Thyroid gland (tissue), 4 donors: ENCODE results near the gene CDYL. TPM values are rescaled to one million over a fixed set of nuclear protein-coding genes. Genes with fewer than 3 reads are reported as not detected.

ENCODE experiments used
- DNase-seq, 2 donors: peaks; one replicate each; pipeline ENCODE4 v3.0.0-alpha.2; 2019
- H3K27ac ChIP-seq, 3 donors: fragments of 200-600 bp; sonication (generic); 1 replicate in 2 of 3; 2 replicates in 1 of 3; pipeline ENCODE4 v1.5.1; 2016 to 2019; ENCODE audit warnings: mild to moderate bottlenecking in 1 of 3, moderate library complexity in 1 of 3
- H3K27me3 ChIP-seq: fragments of 200-600 bp; sonication (generic); one replicate; pipeline ENCODE4 v1.5.1; 2019
- H3K36me3 ChIP-seq, 2 donors: fragments of 200-600 bp; sonication (generic); one replicate each; pipeline ENCODE4 v1.5.1; 2016 to 2019
- H3K4me1 ChIP-seq, 2 donors: fragments of 200-600 bp; sonication (generic); one replicate each; pipeline ENCODE4 v1.5.1; 2017 to 2019
- H3K4me3 ChIP-seq, 3 donors: fragments of 200-600 bp; sonication (generic); replicated peaks in 1 of 3; 1 replicate in 2 of 3; 2 replicates in 1 of 3; pipeline ENCODE4 v1.5.1; 2016; ENCODE audit warnings: mild to moderate bottlenecking in 1 of 3
- H3K9me3 ChIP-seq: fragments of 200-600 bp; sonication (generic); one replicate; pipeline ENCODE4 v1.5.1; 2017
- CTCF ChIP-seq, 6 experiments: fragments of 200-600 bp in 3 of 6; fragments of 450-650 bp in 3 of 6; sonication (generic) in 3 of 6; IDR thresholded peaks; one replicate each; pipeline ENCODE4 v1.5.1; 2016 to 2019; ENCODE audit warnings: antibody characterized with exemption in 6 of 6, mild to moderate bottlenecking in 2 of 6, inconsistent platforms in 1 of 6, moderate library complexity in 1 of 6
- POLR2A ChIP-seq, 2 donors: fragments of 450-650 bp; IDR thresholded peaks; one replicate each; pipeline ENCODE4 v1.6.1; 2017; ENCODE audit warnings: antibody characterized with exemption in 2 of 2, mild to moderate bottlenecking in 2 of 2, moderate library complexity in 1 of 2
- WGBS, 2 donors: methylation state at CpG; one replicate each; pipeline ENCODE4 v1.1.5; 2017; 5-methylcytosine and 5-hydroxymethylcytosine counted together
- intact Hi-C: fragments of 100-400 bp; cut with DNase I; formaldehyde crosslinking; loops from one replicate; pipeline ENCODE4 v1.15.1; 2023
- total RNA-seq, 4 donors: library from RNA; depleted of rRNA; stranded (reverse); fragments of >200 nt; gene quantifications; one replicate each; pipeline ENCODE4 v1.2.3, GENCODE V29; 2016

Gene CDYL
- total RNA-seq, 4 donors from 2014 or later: 22.6 to 61.4 (median 43.7) TPM

- peaks cover 6 to 10% of the 10 kb centered on the region in 2 donors for H3K4me1 ChIP-seq
- H3K4me3 ChIP-seq: no peak overlapping the region
- no peak overlapping the region for H3K27ac ChIP-seq
- no peaks in the 10 kb centered on the region for H3K9me3 ChIP-seq
- TF ChIP-seq POLR2A (IDR thresholded peaks at IDR 0.05) (no peak), CTCF (IDR thresholded peaks at IDR 0.05) (no peak)
- 93 to 95% methylated on average over 4 of the region's 4 CpGs for WGBS, 2 donors
- DNase-seq: no peak
- H3K27me3 ChIP-seq: no peaks in the 10 kb centered on the region
- intact Hi-C loops: no loop called here
- no peaks in the 10 kb centered on the region for H3K36me3 ChIP-seq
Measured at GRCh38 chr6:4818272-4818938, 42.2 kb downstream of the CDYL start.

GRCh38 chr6:4819706-4820283 is 43.6 kb downstream of the CDYL start:
- TF ChIP-seq POLR2A (IDR thresholded peaks at IDR 0.05) (no peak), CTCF (IDR thresholded peaks at IDR 0.05) (no peak)
- no peak overlapping the region for H3K27ac ChIP-seq
- intact Hi-C loops: no loop called here
- no peaks in the 10 kb centered on the region for H3K9me3 ChIP-seq
- H3K4me3 ChIP-seq: no peak overlapping the region
- no peaks in the 10 kb centered on the region for H3K36me3 ChIP-seq
- H3K27me3 ChIP-seq: no peaks in the 10 kb centered on the region
- no peak for DNase-seq
- H3K4me1 ChIP-seq: no peaks in the 10 kb centered on the region
- 50 to 91% methylated on average over 1 of the region's 1 CpG for WGBS, 2 donors

- no peaks in the 10 kb centered on the region for H3K36me3 ChIP-seq
- intact Hi-C loops: no loop called here
- no peak overlapping the region for H3K27ac ChIP-seq
- H3K4me3 ChIP-seq: no peak overlapping the region
- H3K9me3 ChIP-seq: no peaks in the 10 kb centered on the region
- WGBS, 2 donors: 94 to 95% methylated on average over 5 of the region's 5 CpGs
- no peak for TF ChIP-seq POLR2A (IDR thresholded peaks at IDR 0.05)
- TF ChIP-seq CTCF (IDR thresholded peaks at IDR 0.05): no peak
- no peaks in the 10 kb centered on the region for H3K4me1 ChIP-seq
- H3K27me3 ChIP-seq: no peaks in the 10 kb centered on the region
- no peak for DNase-seq
Measured at GRCh38 chr6:4820704-4821276, 44.6 kb downstream of the CDYL start.

- Histone ChIP-seq H3K36me3 (no peaks in the 10 kb centered on the region), H3K4me1 (no peaks in the 10 kb centered on the region), H3K9me3 (no peaks in the 10 kb centered on the region), H3K27me3 (no peaks in the 10 kb centered on the region), H3K27ac (no peak overlapping the region), H3K4me3 (no peak overlapping the region)
- TF ChIP-seq CTCF (IDR thresholded peaks at IDR 0.05): no peak
- TF ChIP-seq POLR2A (IDR thresholded peaks at IDR 0.05): no peak
- WGBS, 2 donors: 86 to 100% methylated on average over 1 of the region's 1 CpG
- intact Hi-C loops: no loop called here
- DNase-seq: no peak
Measured at GRCh38 chr6:4822476-4822875, 46.3 kb downstream of the CDYL start.

GRCh38 chr6:4828187-4828698 is 52.0 kb downstream of the CDYL start:
- Histone ChIP-seq H3K4me3 (no peak overlapping the region), H3K4me1 (no peaks in the 10 kb centered on the region), H3K36me3 (no peaks in the 10 kb centered on the region), H3K27ac (no peak overlapping the region), H3K27me3 (no peaks in the 10 kb centered on the region), H3K9me3 (no peaks in the 10 kb centered on the region)
- no peak for TF ChIP-seq POLR2A (IDR thresholded peaks at IDR 0.05)
- TF ChIP-seq CTCF (IDR thresholded peaks at IDR 0.05): no peak
- DNase-seq: no peak
- 94 to 99% methylated on average over 3 of the region's 3 CpGs for WGBS, 2 donors
- intact Hi-C loops: no loop called here
